Mammary epithelial cell (primary cell): ENCODE results near the gene MTRFR.

Experiments used
- EZH2 ChIP-seq: IDR thresholded peaks from 2 replicates; pipeline ENCODE4 v1.6.1; 2012; ENCODE audit warnings: low read length, inconsistent platforms, borderline replicate concordance
- TF ChIP-seq, protein P1 (sequence below), 2 donors: IDR thresholded peaks in 1 of 2; conservative IDR thresholded peaks in 1 of 2; 2 replicates each; pipeline ENCODE4 v1.5.1; 2011 to 2012; ENCODE audit warnings: inconsistent platforms in 2 of 2, low read length in 2 of 2, mild to moderate bottlenecking in 2 of 2, control low read depth in 1 of 2, low read depth in 1 of 2; ENCODE audit not compliant: insufficient read depth in 1 of 2; ENCODE audit errors: extremely low read depth in 1 of 2

DNA sequence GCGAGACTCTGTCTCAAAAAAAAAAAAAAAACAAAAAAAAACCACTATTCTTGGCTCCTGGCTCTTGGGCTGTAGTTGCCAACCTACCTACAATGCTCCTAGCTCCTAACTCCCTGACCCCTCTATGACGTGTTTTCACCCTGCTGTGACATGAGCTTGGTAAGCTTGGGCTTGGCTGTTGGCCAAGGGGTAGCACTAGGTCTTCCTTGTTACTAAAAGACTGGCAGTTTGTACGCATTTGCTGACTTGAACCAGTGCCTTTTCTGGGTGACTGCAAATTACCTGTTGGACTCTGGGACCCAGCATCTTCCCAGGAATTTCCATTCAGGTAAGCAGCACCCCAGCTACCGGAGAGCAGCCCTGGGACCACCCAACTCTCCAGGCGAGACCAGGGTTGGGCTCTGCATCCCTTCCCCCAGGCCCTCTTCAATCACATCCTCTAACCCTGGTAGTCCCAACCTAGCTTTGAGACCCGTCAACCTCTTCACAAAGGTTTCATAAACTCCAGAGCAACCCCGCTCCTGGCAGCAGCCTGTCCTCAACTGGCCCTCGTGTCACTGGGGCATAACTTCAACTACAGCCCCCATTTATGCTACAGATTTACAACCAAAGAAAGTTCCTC is 30.1 kb downstream of the MTRFR start:
- TF ChIP-seq, protein P1, sequence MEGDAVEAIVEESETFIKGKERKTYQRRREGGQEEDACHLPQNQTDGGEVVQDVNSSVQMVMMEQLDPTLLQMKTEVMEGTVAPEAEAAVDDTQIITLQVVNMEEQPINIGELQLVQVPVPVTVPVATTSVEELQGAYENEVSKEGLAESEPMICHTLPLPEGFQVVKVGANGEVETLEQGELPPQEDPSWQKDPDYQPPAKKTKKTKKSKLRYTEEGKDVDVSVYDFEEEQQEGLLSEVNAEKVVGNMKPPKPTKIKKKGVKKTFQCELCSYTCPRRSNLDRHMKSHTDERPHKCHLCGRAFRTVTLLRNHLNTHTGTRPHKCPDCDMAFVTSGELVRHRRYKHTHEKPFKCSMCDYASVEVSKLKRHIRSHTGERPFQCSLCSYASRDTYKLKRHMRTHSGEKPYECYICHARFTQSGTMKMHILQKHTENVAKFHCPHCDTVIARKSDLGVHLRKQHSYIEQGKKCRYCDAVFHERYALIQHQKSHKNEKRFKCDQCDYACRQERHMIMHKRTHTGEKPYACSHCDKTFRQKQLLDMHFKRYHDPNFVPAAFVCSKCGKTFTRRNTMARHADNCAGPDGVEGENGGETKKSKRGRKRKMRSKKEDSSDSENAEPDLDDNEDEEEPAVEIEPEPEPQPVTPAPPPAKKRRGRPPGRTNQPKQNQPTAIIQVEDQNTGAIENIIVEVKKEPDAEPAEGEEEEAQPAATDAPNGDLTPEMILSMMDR (conservative IDR thresholded peaks at IDR 0.05 in 1 of 2, IDR thresholded peaks at IDR 0.05 in 1 of 2; ENCODE audit: extremely low read depth in 1 of 2, insufficient read depth in 1 of 2, low read depth in 1 of 2, low read length in 2 of 2): no peak
- no peak for TF ChIP-seq EZH2
